SK-N-SH treated with all-trans-retinoic acid at 6 μM for 48 hours (cell line): ENCODE data around the gene PARD3.

Experiments used
- GLIS3 ChIP-seq: fragments of 250-450 bp; sonication (Bioruptor Pico); IDR thresholded peaks from 2 replicates; pipeline ENCODE4 v1.5.0; 2020; ENCODE audit warnings: mild to moderate bottlenecking, moderate library complexity
- ISL1 ChIP-seq: fragments of 250-450 bp; sonication (Bioruptor Pico); IDR thresholded peaks from 2 replicates; pipeline ENCODE4 v2.1.2; 2022; ENCODE audit warnings: mild to moderate bottlenecking, moderate library complexity
- RARB ChIP-seq: fragments of 250-450 bp; sonication (Bioruptor Pico); IDR thresholded peaks from 2 replicates; pipeline ENCODE4 v1.8.0; 2021; ENCODE audit warnings: mild to moderate bottlenecking, moderate library complexity
- TF ChIP-seq, protein P1 (sequence below): fragments of 250-450 bp; sonication (Bioruptor Pico); IDR thresholded peaks from 2 replicates; pipeline ENCODE4 v1.8.0; 2020; ENCODE audit warnings: mild to moderate bottlenecking, moderate library complexity, borderline replicate concordance

DNA sequence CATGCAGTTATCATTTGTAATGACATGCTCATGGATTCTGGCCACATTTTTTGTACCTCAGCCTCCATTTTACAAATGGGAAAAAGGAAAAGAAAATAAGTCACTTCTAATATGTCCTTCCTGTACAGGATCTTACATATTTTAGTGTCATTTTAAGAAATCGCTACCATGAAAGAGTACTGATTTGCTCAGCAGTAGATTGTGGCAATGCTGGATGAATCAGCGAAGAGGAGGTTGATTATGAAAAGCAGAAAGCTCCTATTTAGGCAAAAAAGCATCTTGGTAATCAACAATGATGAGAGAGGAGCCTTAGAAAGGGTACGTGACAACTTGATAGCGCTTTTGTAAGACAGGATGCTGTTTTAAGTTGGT, 522.9 kb downstream of the PARD3 start:
- TF ChIP-seq ISL1 (CRISPR knock-in tag) (no peak), GLIS3 (CRISPR knock-in tag) (no peak), RARB (CRISPR knock-in tag) (no peak)
- TF ChIP-seq, protein P1, sequence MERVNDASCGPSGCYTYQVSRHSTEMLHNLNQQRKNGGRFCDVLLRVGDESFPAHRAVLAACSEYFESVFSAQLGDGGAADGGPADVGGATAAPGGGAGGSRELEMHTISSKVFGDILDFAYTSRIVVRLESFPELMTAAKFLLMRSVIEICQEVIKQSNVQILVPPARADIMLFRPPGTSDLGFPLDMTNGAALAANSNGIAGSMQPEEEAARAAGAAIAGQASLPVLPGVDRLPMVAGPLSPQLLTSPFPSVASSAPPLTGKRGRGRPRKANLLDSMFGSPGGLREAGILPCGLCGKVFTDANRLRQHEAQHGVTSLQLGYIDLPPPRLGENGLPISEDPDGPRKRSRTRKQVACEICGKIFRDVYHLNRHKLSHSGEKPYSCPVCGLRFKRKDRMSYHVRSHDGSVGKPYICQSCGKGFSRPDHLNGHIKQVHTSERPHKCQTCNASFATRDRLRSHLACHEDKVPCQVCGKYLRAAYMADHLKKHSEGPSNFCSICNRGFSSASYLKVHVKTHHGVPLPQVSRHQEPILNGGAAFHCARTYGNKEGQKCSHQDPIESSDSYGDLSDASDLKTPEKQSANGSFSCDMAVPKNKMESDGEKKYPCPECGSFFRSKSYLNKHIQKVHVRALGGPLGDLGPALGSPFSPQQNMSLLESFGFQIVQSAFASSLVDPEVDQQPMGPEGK (CRISPR knock-in tag), result no peak
